Measurements from ENCODE around the gene CDK14. TPM values are rescaled to one million over a fixed set of nuclear protein-coding genes. Genes with fewer than 3 reads are reported as not detected.

Gene CDK14
- total and polyA plus RNA-seq, 10 of the 15 experiments (the other 5 are each of a cell fraction or from before 2014, with no cell fraction given) = 6.5 to 61.3 (median 24.2) TPM

DNA sequence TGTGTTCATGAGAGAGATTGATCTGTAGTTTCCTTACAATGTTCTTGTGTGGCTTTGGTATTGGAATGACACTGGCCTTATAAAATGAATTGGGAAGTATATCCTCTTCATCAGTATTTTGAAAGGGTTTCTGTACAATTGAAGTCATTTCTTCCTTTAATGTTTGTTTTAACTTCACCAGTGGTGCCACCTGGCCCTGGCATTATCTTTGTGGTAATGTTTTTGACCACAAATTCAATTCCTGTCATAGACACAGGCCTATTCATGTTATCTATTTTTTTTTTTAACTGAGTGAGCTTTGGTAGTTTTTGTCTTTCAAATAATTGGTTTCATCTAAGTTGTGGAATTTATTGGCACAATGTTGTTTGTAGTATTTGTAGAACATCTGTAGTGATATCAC, 127.7 kb downstream of the CDK14 start:
- TF ChIP-seq GABPA (IDR thresholded peaks at IDR 0.05; ENCODE audit: low read depth) (no peak), CBX5 (IDR thresholded peaks at IDR 0.05; ENCODE audit: low read depth) (no peak), PAX5 (IDR thresholded peaks at IDR 0.05; ENCODE audit: borderline replicate concordance, low read depth, low read length) (no peak), NRF1 (conservative IDR thresholded peaks at IDR 0.05; ENCODE audit: low read depth, low read length) (no peak), ELK1 (IDR thresholded peaks at IDR 0.05; ENCODE audit: low read depth, low read length) (no peak), LARP7 (IDR thresholded peaks at IDR 0.05) (no peak), NR2C1 (IDR thresholded peaks at IDR 0.05) (no peak), ZBTB33 (IDR thresholded peaks at IDR 0.05) (no peak), CBX3 (IDR thresholded peaks at IDR 0.05; ENCODE audit: borderline replicate concordance, low read depth) (no peak)
- H3K9ac ChIP-seq (ENCODE audit: control insufficient read depth, insufficient read depth, low read length) = no peak overlapping the region
- peaks cover 4% of the 10 kb centered on the region for H3K9me3 ChIP-seq (replicated peaks; ENCODE audit: control insufficient read depth, insufficient read depth, low read length)
- peak; percentile 11; the same call in 1 of the 3 replicates for ATAC-seq
- H3K36me3 ChIP-seq (ENCODE audit: control insufficient read depth in 2 of 2, insufficient read depth in 2 of 2, low read length in 1 of 2) = no peaks in the 10 kb centered on the region
- no peaks in the 10 kb centered on the region for H4K20me1 ChIP-seq (ENCODE audit: control insufficient read depth, insufficient read depth)
- no peak for DNase-seq (ENCODE audit: low read depth, low spot score)
- no peak overlapping the region for H3K4me3 ChIP-seq
- H2AFZ ChIP-seq (ENCODE audit: control insufficient read depth, low read depth, low read length) = no peak overlapping the region
- no TSS peak for BruUV-seq (replicated peaks)
- ChIA-PET CTCF (interaction anchor here (0.9 to 4.4 kb wide), 3 partner anchors 10 to 15 kb away, joined by 3 to 60 read pairs (median 25); no protein-coding TSS in a partner anchor), POLR2A (interaction anchor here (1.2 to 3.2 kb wide), 3 partner anchors 9 to 14 kb away, joined by 4 to 25 read pairs (median 5); no protein-coding TSS in a partner anchor), RAD21 (ENCODE audit: unreplicated experiment) (interaction anchor here (0.8 to 3.6 kb wide), 5 partner anchors 9 to 26 kb away, joined by 3 to 41 read pairs (median 5); no protein-coding TSS in a partner anchor), SMC1A (ENCODE audit: uncharacterized antibody, unreplicated experiment) (interaction anchor here (0.7 to 10.5 kb wide), 2 partner anchors 12 to 26 kb away, joined by 3 to 181 read pairs; no protein-coding TSS in a partner anchor)
- FAIRE-seq = no peak
- intact Hi-C loops (cut with micrococcal nuclease; ENCODE audit: unreplicated experiment) (no loop called here), in situ Hi-C loops (cut with MboI) (no loop called here)
- H3K27ac ChIP-seq (ENCODE audit: control insufficient read depth, insufficient read depth) = no peak overlapping the region
- no peak overlapping the region for H3K4me2 ChIP-seq (ENCODE audit: control insufficient read depth, insufficient read depth)
- peaks cover 10% of the 10 kb centered on the region for H3K4me1 ChIP-seq (ENCODE audit: control insufficient read depth, insufficient read depth, low read length)
- peaks cover 17% of the 10 kb centered on the region for H3K79me2 ChIP-seq (ENCODE audit: control insufficient read depth, insufficient read depth, low read length)
- H3K27me3 ChIP-seq (replicated peaks in 1 of 2; ENCODE audit: control insufficient read depth in 2 of 2, insufficient read depth in 2 of 2, low read length in 1 of 2) = no peaks in the 10 kb centered on the region

Data from GM12878 (cell line).